ENCODE results near the gene LUC7L3.

GRCh38 chr17:50722746-50723145, 3.3 kb downstream of the LUC7L3 start:
- TF ChIP-seq CTCF (IDR thresholded peaks at IDR 0.05 in 2 of 3, conservative IDR thresholded peaks at IDR 0.05 in 1 of 3; ENCODE audit: borderline replicate concordance in 1 of 3, insufficient read depth in 1 of 3, low read depth in 2 of 3, low read length in 2 of 3), result no peak
- no peak for TF ChIP-seq TCF7L2 (IDR thresholded peaks at IDR 0.05; ENCODE audit: borderline replicate concordance, extremely low read depth, insufficient read depth, insufficient read length)
- no peak for TF ChIP-seq POLR2A (IDR thresholded peaks at IDR 0.05; ENCODE audit: borderline replicate concordance, extremely low read depth, insufficient read depth, insufficient read length)
- no peak for TF ChIP-seq RAD21 (IDR thresholded peaks at IDR 0.05; ENCODE audit: low read depth)
- TF ChIP-seq POLR2AphosphoS5 (IDR thresholded peaks at IDR 0.05; ENCODE audit: low read depth, low read length), result no peak
- no peak for TF ChIP-seq MAX (IDR thresholded peaks at IDR 0.05)
- no peak for TF ChIP-seq ZNF274 (IDR thresholded peaks at IDR 0.05; ENCODE audit: low read depth, low read length)
- no peak for TF ChIP-seq EZH2 (IDR thresholded peaks at IDR 0.05)
- TF ChIP-seq CBX3 (IDR thresholded peaks at IDR 0.05; ENCODE audit: low read depth), result no peak
- no peak for TF ChIP-seq YY1 (IDR thresholded peaks at IDR 0.05; ENCODE audit: extremely low read depth, insufficient replicate concordance, low read depth, low read length)
- TF ChIP-seq CEBPB (IDR thresholded peaks at IDR 0.05; ENCODE audit: low read depth), result no peak
- no peak for TF ChIP-seq JUND (IDR thresholded peaks at IDR 0.05)
- no peak for TF ChIP-seq EZH2phosphoT487 (IDR thresholded peaks at IDR 0.05; ENCODE audit: borderline replicate concordance)
- TF ChIP-seq, protein P1, sequence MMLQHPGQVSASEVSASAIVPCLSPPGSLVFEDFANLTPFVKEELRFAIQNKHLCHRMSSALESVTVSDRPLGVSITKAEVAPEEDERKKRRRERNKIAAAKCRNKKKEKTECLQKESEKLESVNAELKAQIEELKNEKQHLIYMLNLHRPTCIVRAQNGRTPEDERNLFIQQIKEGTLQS (IDR thresholded peaks at IDR 0.05), result no peak
